ENCODE data around the gene ACOX2.

The ACOX2 gene

DNA sequence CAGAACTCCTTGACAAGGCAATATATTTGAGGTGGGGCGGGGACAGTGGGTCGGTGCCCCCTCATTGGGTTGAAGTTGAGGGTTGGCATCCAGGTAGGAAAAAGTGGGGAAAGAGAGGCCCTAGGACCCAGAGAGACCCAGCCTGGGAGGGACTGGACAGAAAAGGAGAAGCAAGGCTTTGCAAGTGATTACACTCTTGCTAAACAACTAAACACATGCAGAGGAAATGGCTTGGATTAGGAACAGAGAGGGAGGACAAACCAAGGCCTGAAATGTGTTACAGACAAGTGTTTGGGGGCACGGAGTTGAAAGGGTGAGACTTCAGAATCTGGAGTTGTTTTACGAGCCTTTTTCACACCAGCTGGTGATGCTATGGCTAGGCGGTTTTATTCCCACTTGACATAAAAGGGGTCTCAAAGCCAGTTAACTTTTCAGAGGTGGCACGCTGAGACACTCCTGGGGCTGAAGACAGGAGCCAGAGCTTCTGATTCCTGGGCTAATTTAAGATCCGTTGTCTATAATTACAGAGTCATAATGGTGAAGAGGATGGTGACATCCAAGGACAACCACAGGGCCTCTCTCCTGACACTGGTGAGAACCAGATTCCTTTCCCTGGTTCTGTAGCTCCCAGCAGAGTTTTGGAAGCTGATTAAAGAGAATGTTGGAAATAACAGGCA lies 52.8 kb downstream of the ACOX2 start (continued):
- TF ChIP-seq, protein P1, sequence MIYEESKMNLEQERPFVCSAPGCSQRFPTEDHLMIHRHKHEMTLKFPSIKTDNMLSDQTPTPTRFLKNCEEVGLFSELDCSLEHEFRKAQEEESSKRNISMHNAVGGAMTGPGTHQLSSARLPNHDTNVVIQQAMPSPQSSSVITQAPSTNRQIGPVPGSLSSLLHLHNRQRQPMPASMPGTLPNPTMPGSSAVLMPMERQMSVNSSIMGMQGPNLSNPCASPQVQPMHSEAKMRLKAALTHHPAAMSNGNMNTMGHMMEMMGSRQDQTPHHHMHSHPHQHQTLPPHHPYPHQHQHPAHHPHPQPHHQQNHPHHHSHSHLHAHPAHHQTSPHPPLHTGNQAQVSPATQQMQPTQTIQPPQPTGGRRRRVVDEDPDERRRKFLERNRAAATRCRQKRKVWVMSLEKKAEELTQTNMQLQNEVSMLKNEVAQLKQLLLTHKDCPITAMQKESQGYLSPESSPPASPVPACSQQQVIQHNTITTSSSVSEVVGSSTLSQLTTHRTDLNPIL (CRISPR knock-in tag; IDR thresholded peaks at IDR 0.05; ENCODE audit: low read depth) = no peak
- TF ChIP-seq PPARA (CRISPR knock-in tag; IDR thresholded peaks at IDR 0.05; ENCODE audit: borderline replicate concordance) (no peak), SNAI2 (CRISPR knock-in tag; IDR thresholded peaks at IDR 0.05) (no peak), GLIS3 (CRISPR knock-in tag; IDR thresholded peaks at IDR 0.05) (no peak), TCF4 (CRISPR knock-in tag; IDR thresholded peaks at IDR 0.05; ENCODE audit: borderline replicate concordance) (no peak), ZNF70 (CRISPR knock-in tag; IDR thresholded peaks at IDR 0.05) (no peak), ZC3H10 (CRISPR knock-in tag; IDR thresholded peaks at IDR 0.05) (no peak), BACH2 (CRISPR knock-in tag; IDR thresholded peaks at IDR 0.05; ENCODE audit: borderline replicate concordance) (no peak), TOX (CRISPR knock-in tag; IDR thresholded peaks at IDR 0.05; ENCODE audit: borderline replicate concordance) (no peak), ISL1 (CRISPR knock-in tag; IDR thresholded peaks at IDR 0.05) (no peak)

DNA sequence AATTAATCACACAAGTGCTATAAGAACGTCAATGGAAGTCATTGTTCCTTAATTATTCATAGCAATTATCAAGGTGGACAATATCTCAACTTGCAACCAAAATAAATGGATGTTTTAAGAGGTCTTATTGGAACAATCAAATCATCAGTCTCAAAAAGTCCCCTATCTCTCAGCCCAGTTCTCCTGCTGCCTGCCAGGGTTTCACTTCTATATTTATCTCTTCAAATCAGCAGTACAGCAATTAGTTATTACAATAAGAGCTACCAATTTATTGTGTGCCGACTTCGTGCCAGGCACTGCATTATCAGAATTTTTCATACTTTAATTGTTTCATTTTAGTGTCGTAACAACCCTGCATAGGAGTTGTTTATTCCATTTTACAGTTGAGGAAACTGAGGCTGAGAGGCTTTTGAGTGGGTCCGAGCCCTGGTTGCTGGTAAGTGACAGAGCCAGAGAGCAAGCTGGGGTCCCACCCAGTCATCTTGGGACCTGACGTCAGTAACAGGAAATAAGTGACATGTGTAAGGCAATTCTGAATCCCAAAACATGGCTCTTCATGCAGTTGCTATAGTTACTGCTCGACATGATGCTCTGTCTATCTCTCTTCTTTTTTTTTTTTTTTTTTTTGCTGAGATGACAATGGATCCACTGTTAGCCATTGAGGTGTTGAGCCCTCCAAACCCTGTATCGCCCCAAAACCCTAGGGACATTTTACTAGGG lies 53.9 kb downstream of the ACOX2 start:
- TF ChIP-seq CSDC2 (CRISPR knock-in tag; IDR thresholded peaks at IDR 0.05) = no peak
- no peak for TF ChIP-seq ZC3H10 (CRISPR knock-in tag; IDR thresholded peaks at IDR 0.05)
- no peak for TF ChIP-seq GLIS3 (CRISPR knock-in tag; IDR thresholded peaks at IDR 0.05)
- TF ChIP-seq, protein P2, sequence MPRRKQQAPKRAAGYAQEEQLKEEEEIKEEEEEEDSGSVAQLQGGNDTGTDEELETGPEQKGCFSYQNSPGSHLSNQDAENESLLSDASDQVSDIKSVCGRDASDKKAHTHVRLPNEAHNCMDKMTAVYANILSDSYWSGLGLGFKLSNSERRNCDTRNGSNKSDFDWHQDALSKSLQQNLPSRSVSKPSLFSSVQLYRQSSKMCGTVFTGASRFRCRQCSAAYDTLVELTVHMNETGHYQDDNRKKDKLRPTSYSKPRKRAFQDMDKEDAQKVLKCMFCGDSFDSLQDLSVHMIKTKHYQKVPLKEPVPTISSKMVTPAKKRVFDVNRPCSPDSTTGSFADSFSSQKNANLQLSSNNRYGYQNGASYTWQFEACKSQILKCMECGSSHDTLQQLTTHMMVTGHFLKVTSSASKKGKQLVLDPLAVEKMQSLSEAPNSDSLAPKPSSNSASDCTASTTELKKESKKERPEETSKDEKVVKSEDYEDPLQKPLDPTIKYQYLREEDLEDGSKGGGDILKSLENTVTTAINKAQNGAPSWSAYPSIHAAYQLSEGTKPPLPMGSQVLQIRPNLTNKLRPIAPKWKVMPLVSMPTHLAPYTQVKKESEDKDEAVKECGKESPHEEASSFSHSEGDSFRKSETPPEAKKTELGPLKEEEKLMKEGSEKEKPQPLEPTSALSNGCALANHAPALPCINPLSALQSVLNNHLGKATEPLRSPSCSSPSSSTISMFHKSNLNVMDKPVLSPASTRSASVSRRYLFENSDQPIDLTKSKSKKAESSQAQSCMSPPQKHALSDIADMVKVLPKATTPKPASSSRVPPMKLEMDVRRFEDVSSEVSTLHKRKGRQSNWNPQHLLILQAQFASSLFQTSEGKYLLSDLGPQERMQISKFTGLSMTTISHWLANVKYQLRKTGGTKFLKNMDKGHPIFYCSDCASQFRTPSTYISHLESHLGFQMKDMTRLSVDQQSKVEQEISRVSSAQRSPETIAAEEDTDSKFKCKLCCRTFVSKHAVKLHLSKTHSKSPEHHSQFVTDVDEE (CRISPR knock-in tag; IDR thresholded peaks at IDR 0.05) = no peak
- no peak for TF ChIP-seq ZNF70 (CRISPR knock-in tag; IDR thresholded peaks at IDR 0.05)
- no peak for TF ChIP-seq ZNF565 (CRISPR knock-in tag; conservative IDR thresholded peaks at IDR 0.05; ENCODE audit: low read depth)
- TF ChIP-seq, protein P1 (CRISPR knock-in tag; IDR thresholded peaks at IDR 0.05; ENCODE audit: low read depth) = no peak
- TF ChIP-seq TOX (CRISPR knock-in tag; IDR thresholded peaks at IDR 0.05; ENCODE audit: borderline replicate concordance) = no peak
- TF ChIP-seq ISL1 (CRISPR knock-in tag; IDR thresholded peaks at IDR 0.05) = no peak
- no peak for TF ChIP-seq SNAI2 (CRISPR knock-in tag; IDR thresholded peaks at IDR 0.05)
- no peak for TF ChIP-seq ESRRG (CRISPR knock-in tag; IDR thresholded peaks at IDR 0.05)
- TF ChIP-seq RARB (CRISPR knock-in tag; IDR thresholded peaks at IDR 0.05) = no peak
- TF ChIP-seq, protein P3, sequence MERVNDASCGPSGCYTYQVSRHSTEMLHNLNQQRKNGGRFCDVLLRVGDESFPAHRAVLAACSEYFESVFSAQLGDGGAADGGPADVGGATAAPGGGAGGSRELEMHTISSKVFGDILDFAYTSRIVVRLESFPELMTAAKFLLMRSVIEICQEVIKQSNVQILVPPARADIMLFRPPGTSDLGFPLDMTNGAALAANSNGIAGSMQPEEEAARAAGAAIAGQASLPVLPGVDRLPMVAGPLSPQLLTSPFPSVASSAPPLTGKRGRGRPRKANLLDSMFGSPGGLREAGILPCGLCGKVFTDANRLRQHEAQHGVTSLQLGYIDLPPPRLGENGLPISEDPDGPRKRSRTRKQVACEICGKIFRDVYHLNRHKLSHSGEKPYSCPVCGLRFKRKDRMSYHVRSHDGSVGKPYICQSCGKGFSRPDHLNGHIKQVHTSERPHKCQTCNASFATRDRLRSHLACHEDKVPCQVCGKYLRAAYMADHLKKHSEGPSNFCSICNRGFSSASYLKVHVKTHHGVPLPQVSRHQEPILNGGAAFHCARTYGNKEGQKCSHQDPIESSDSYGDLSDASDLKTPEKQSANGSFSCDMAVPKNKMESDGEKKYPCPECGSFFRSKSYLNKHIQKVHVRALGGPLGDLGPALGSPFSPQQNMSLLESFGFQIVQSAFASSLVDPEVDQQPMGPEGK (CRISPR knock-in tag; IDR thresholded peaks at IDR 0.05; ENCODE audit: borderline replicate concordance) = no peak
- no peak for TF ChIP-seq ZFP3 (CRISPR knock-in tag; IDR thresholded peaks at IDR 0.05)
- no peak for TF ChIP-seq PPARA (CRISPR knock-in tag; IDR thresholded peaks at IDR 0.05; ENCODE audit: borderline replicate concordance)
- TF ChIP-seq ARNTL (CRISPR knock-in tag; IDR thresholded peaks at IDR 0.05; ENCODE audit: borderline replicate concordance, low read depth) = no peak
- no peak for TF ChIP-seq ZFP30 (CRISPR knock-in tag; IDR thresholded peaks at IDR 0.05)
- TF ChIP-seq, protein P4, sequence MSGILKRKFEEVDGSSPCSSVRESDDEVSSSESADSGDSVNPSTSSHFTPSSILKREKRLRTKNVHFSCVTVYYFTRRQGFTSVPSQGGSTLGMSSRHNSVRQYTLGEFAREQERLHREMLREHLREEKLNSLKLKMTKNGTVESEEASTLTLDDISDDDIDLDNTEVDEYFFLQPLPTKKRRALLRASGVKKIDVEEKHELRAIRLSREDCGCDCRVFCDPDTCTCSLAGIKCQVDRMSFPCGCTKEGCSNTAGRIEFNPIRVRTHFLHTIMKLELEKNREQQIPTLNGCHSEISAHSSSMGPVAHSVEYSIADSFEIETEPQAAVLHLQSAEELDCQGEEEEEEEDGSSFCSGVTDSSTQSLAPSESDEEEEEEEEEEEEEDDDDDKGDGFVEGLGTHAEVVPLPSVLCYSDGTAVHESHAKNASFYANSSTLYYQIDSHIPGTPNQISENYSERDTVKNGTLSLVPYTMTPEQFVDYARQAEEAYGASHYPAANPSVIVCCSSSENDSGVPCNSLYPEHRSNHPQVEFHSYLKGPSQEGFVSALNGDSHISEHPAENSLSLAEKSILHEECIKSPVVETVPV (CRISPR knock-in tag; IDR thresholded peaks at IDR 0.05) = no peak
- TF ChIP-seq, protein P5, sequence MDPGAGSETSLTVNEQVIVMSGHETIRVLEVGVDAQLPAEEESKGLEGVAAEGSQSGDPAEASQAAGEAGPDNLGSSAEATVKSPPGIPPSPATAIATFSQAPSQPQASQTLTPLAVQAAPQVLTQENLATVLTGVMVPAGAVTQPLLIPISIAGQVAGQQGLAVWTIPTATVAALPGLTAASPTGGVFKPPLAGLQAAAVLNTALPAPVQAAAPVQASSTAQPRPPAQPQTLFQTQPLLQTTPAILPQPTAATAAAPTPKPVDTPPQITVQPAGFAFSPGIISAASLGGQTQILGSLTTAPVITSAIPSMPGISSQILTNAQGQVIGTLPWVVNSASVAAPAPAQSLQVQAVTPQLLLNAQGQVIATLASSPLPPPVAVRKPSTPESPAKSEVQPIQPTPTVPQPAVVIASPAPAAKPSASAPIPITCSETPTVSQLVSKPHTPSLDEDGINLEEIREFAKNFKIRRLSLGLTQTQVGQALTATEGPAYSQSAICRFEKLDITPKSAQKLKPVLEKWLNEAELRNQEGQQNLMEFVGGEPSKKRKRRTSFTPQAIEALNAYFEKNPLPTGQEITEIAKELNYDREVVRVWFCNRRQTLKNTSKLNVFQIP (CRISPR knock-in tag; IDR thresholded peaks at IDR 0.05; ENCODE audit: borderline replicate concordance, low read depth) = no peak
- TF ChIP-seq ZNF8 (CRISPR knock-in tag; IDR thresholded peaks at IDR 0.05) = no peak
- ATAC-seq = no peak

Data from SK-N-SH treated with all-trans-retinoic acid at 6 μM for 48 hours (cell line).